ENCODE results near the gene CAMK1D.

CAMK1D gene

DNA sequence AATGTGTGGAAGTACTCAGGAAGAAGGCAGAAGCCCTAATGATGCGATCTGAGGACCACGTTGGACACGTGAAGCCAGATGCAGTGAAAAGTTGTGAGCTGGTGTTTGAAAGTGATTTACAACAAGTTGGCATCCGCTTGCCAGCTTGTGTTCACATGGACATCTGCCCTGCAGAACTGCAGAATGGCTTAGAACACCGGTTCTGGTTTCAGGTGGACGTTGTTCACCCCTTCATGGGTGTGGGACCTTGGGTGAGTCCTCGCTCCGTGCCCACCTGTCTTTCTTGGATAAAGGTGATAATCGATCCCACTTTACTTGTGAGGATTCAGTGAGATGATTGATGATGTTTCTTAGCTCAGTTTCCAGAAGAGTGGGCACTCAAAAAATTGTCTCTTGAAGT lies 53.8 kb downstream of the CAMK1D start:
- no peak for DNase-seq (ENCODE audit: low read depth)

DNA sequence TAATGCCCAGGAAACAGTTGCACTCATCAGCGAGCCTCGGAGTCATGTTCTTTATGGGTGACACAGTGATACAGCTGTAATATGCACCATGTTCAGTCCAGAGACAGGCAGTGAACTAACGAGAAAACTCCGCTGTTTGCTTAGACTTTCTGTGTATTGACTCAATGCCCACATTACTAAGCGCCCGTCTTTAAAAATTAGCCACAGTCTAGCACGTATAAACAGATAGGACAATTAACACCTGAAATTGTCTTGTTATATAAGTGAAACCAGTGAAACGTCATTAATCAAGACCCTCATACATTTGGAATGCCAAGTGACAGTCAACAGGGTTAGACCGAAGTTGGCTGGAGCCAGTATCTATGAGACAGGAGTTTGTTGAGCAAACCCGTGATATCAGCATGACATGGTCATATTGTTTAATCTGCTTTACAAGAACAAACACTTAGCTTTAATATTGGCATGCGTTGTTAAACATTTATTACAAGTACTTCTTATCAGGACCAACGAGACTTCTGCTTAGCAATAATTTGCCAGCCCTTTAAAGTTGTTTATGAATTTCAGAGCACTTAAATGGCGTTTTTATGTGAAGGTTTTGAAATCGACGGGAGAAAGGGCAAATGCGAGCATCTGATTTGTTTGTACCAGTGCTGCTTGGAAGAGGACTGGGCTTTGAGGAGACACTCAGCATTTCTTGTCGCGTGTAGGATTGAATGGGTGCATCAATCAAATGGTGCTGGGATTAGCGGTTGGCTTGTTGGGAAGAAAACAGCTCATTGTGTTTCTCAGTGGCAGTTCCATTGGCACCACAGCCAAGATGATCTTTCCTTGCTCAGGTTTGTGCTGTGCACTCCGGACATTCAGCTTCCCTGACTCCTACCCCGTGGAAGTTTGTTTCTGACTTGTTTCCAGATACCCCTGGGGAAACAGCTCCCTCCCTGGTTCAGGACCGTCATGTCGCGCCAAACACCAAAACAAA lies 56.3 kb downstream of the CAMK1D start:
- no peak for DNase-seq (ENCODE audit: low read depth)

- DNase-seq (ENCODE audit: low read depth), result no peak
Observed at GRCh38 chr10:12406764-12407400, 57.5 kb downstream of the CAMK1D start.

GRCh38 chr10:12408472-12408871 lies 59.1 kb downstream of the CAMK1D start:
- DNase-seq (ENCODE audit: low read depth), result no peak

GRCh38 chr10:12409161-12409560 lies 59.8 kb downstream of the CAMK1D start:
- DNase-seq (ENCODE audit: low read depth), result no peak

- DNase-seq (ENCODE audit: low read depth), result no peak
Observed at GRCh38 chr10:12409613-12410012, 60.3 kb downstream of the CAMK1D start.

DNA sequence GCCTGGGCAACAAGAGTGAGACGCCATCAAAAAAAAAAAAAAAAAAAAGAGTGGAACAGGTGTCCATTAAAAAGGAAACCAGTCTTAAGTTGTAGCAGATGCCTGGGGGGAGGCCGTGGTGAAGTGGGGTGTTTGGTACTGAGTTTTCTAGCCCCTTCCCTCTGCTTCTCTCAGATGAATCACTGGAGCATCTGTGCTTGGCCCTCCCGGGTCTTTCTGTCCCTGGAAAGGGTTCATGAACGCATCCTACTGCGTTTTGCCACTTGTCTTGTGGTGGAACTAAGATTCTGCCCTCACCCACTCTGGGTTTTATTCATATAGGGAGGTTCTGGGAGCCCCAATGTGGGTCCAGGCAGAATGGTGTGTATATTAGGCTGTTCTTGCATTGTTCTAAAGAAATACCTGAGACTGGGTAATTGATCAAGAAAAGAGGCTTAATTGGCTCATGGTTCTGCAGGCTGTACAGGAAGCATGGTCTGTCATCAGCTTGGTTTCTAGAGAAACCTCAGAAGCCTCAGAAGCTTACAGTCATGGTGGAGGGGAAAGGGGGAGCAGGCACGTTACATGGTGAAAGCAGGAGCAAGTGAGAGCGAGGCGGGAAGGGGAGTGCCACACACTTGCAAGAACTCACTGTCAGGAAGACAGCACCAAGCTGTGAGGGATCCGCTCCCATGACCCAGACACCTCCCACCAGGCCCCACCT lies 63.5 kb downstream of the CAMK1D start:
- DNase-seq (ENCODE audit: low read depth), result no peak

- no peak for DNase-seq (ENCODE audit: low read depth)
Observed at GRCh38 chr10:12413369-12413711, 64.0 kb downstream of the CAMK1D start.

GRCh38 chr10:12414278-12414989 lies 65.1 kb downstream of the CAMK1D start:
- no peak for DNase-seq (ENCODE audit: low read depth)

GRCh38 chr10:12416344-12417050 lies 67.2 kb downstream of the CAMK1D start:
- DNase-seq (ENCODE audit: low read depth), result no peak

DNA sequence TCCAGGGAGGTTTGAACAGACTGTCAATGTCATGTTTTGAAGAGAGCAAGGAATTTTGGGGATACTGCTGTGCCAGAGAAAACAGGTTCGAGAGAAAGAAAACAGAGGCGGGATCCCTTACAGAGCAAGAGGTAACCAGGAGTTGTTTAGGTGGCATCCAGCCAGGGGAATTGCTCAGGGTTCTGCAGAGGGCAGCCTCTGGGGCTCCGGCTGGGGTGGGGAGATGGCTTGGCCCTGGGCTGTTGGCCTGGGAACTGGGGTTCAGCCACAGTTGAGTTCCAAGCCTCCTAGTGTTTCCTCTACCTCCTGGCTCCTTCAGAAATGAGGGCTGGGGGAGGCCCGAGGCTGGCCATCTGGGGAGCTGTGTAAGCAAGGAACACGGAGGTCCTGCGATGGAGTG lies 68.0 kb downstream of the CAMK1D start:
- no peak for DNase-seq (ENCODE audit: low read depth)

DNA sequence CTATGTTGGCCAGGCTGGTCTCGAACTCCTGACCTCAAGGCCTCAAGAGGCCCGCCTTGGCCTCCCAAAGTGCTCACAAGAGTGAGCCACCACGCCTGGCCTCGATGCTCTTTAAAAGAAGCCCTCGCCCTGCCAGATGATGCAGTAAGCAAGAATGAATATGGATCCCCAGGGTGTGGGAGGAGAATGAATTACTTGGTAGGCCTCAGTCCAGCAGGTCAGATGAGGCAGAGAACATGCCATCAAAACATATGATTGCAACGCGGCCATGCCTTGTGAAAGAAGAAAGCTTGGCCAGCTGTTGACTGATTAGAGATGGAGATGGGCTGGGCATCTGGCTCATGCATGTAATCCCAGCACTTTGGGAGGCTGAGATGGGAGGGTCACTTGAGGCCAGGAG lies 68.7 kb downstream of the CAMK1D start:
- DNase-seq (ENCODE audit: low read depth), result peak; percentile 59

GRCh38 chr10:12418725-12419261 lies 69.4 kb downstream of the CAMK1D start:
- no peak for DNase-seq (ENCODE audit: low read depth)

DNA sequence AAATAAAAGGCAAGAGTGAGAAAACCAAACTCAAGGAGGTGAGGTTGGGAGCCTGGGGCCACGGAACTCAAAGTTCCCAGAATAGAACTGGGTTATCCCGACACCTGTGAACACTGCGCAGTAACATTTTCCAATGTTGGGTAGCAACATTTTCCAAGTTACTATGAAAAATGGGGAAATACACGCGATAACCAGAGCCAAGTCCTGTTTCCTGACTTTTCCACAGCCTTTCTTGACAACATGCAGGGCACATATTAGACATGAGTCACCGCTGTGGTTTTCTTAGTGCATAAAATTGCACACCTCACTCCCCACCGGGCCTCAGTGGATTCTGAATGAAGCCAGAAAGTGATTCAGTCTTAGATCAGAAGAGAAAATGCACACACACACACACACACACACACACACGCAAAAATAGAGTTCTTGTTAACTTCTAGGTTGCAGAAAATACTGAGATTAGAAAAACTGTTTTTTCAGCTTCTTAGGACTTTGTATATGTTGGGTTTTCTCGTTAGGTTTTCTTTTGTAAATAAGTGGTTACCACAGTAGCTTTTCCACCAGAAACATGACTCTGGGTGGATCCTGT lies 70.0 kb downstream of the CAMK1D start:
- DNase-seq (ENCODE audit: low read depth), result peak; percentile 64

DNA sequence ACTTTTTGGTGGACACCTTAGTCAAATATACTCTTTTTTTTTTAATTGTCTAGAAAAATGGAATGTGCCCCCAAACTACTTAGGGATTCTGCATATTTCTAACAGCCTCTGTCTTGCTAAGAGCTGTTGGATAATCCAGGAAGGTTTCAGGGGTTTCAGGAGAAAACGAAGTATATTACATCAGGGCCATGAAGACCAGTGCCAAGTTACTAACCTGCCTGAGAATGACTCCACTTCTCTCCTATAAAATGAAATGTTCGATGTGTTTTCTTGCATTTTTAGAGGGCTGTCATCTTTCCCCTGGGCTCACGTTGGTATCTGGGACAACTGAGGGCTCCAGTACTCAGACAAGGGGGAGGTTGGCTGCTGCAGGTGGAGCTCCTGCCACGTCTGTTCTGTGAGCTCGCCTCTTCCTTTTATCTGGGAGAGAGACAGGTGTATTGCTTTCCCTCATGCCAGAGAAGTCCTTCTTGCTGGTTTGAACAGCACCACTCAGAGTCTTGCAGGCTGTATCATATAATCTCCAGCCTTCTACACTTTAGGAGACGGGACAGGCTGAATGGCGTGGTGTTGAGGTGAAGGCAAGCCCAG lies 71.3 kb downstream of the CAMK1D start:
- DNase-seq (ENCODE audit: low read depth), result no peak

DNA sequence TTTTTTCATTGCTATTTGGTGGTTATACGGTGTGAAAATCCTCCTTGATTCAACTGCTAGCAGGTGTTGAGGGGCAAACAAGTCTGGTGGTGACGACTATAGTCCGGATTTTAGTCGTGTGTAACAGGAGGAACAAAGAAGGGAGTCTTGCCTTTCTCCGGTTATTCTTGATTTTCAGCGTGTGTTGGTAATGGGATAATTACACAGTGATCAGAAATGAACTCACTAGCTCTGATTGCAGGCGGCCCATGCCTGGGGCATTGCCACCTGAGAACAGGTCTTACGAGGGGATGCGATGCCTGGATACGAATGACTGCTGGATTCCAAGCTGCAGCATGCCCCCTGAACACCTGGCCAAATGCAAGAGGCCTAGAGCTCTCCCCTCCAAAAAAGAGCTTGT lies 72.8 kb downstream of the CAMK1D start:
- DNase-seq (ENCODE audit: low read depth), result no peak

- no peak for DNase-seq (ENCODE audit: low read depth)
Observed at GRCh38 chr10:12423896-12424295, 74.5 kb downstream of the CAMK1D start.

DNA sequence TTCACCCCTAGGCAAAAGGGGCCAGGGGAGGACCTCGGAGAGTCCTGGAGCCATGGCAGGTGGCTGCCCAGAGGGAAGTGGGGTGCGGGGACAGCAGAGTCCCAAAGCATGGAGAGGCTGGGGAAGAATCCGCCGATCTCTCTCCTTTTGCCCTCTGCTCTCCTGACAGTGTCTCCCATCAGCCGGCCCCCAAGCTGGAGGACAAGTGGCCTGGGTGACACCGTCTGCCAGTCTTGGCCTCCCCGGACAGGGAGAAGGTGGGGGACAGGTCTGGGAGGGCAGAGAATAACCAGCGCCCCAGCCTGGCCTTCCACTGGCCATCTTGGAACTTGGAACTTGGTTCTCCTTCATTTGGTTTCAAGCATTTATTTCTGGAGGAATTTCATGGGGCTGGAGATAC lies 77.9 kb downstream of the CAMK1D start:
- DNase-seq (ENCODE audit: low read depth), result no peak

- DNase-seq (ENCODE audit: low read depth), result no peak
Observed at GRCh38 chr10:12428447-12429135, 79.2 kb downstream of the CAMK1D start.

DNA sequence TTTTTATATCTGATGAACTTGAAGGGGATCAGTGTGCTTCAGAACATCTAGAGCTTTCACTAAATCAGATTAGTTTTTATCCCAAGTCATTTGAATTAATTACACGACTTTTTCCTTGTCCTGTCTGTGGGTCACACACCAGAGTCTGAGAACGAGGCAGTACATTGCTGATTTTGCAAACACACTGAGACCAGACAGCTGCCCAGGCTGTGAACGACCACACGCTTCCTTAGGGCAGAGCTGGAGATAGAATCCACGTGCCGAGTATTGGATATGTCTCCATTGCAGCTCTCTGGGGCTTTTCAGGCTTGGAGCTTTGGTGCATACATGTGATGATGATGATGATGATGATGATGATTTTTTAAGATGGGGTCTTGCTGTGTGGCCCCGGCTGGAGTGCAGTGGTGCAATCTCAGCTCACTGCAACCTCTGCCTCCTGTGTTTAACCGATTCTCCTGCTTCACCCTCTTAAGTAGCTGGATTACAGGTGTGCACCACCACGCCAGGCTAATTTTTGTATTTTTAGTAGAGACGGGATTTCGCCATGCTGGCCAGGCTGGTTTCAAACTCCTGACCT lies 81.1 kb downstream of the CAMK1D start:
- DNase-seq (ENCODE audit: low read depth), result no peak

All from fibroblast of the conjunctiva (primary cell).